NCI-H1417 treated with DMSO at 0.1 percent for 48 hours (cell line): ENCODE data around the gene ARHGAP4.

Source experiments
- DNase-seq: peaks from one replicate; lab custom pipeline; 2025; lab: John Stamatoyannopoulos, UW

The ARHGAP4 gene

GRCh38 chrX:153905481-153906095 is 20.5 kb downstream of the ARHGAP4 start:
- DNase-seq, result no peak

GRCh38 chrX:153903991-153904957 is 21.8 kb downstream of the ARHGAP4 start, which contains the start of gene AVPR2:
Gene AVPR2, plus strand, starts transcription at chrX:153904673. Its CDS starts 473 bp downstream, at chrX:153905146.
- DNase-seq, result no peak

GRCh38 chrX:153903238-153903980 is 22.7 kb downstream of the ARHGAP4 start:
- DNase-seq, result no peak

GRCh38 chrX:153902385-153902784 is 23.7 kb downstream of the ARHGAP4 start:
- no peak for DNase-seq

- DNase-seq, result no peak
These were observed 24.3 kb downstream of the ARHGAP4 start for GRCh38 chrX:153901753-153902140.

GRCh38 chrX:153900831-153901752 is 25.0 kb downstream of the ARHGAP4 start:
- peak; percentile 39 for DNase-seq

- DNase-seq, result no peak
These were observed 28.2 kb downstream of the ARHGAP4 start for GRCh38 chrX:153897899-153898298.

- DNase-seq, result no peak
These were observed 36.9 kb downstream of the ARHGAP4 start for GRCh38 chrX:153889123-153889522.

GRCh38 chrX:153888344-153888743 is 37.7 kb downstream of the ARHGAP4 start:
- no peak for DNase-seq

- DNase-seq, result no peak
These were observed 38.7 kb downstream of the ARHGAP4 start for GRCh38 chrX:153887385-153887784.

- no peak for DNase-seq
These were observed 39.1 kb downstream of the ARHGAP4 start for GRCh38 chrX:153886915-153887314.

- DNase-seq, result no peak
These were observed 39.8 kb downstream of the ARHGAP4 start, which contains the start of gene L1CAM for GRCh38 chrX:153885968-153886903. Gene L1CAM, minus strand, starts transcription at chrX:153886173. Its CDS starts 10,337 bp downstream, at chrX:153875836.

- DNase-seq, result no peak
These were observed 40.8 kb downstream of the ARHGAP4 start for GRCh38 chrX:153885208-153885787.

GRCh38 chrX:153884590-153884989 is 41.5 kb downstream of the ARHGAP4 start:
- no peak for DNase-seq

GRCh38 chrX:153884136-153884535 is 41.9 kb downstream of the ARHGAP4 start:
- DNase-seq, result no peak

GRCh38 chrX:153883163-153883843 is 42.8 kb downstream of the ARHGAP4 start:
- DNase-seq, result no peak

GRCh38 chrX:153882557-153882956 is 43.5 kb downstream of the ARHGAP4 start:
- no peak for DNase-seq

GRCh38 chrX:153882086-153882498 is 44.0 kb downstream of the ARHGAP4 start:
- no peak for DNase-seq

- no peak for DNase-seq
These were observed 44.8 kb downstream of the ARHGAP4 start for GRCh38 chrX:153881281-153881680.
